Stimulated activated CD8-positive, alpha-beta memory T cell treated with anti-CD3 and anti-CD28 coated beads, Interleukin-4, amount 100 ng/mL, for 48 hours (primary cell): ENCODE measurements around the gene NTF3.

ENCODE experiments used
- DNase-seq: peaks from one replicate; pipeline ENCODE4 v3.0.0-alpha.2; 2020

The NTF3 gene

GRCh38 chr12:5432011-5432400 lies at the start of gene NTF3:
Gene NTF3 (plus strand): TSS chr12:5432108. CDS start chr12:5432325, 217 bp downstream.
- DNase-seq, result no peak

- no peak for DNase-seq
Measured at GRCh38 chr12:5384015-5384414, 47.9 kb upstream of the NTF3 start.

- no peak for DNase-seq
Measured at GRCh38 chr12:5388581-5389535, 43.0 kb upstream of the NTF3 start.

GRCh38 chr12:5390174-5390799 lies 41.6 kb upstream of the NTF3 start:
- no peak for DNase-seq

GRCh38 chr12:5391653-5392052 lies 40.3 kb upstream of the NTF3 start:
- DNase-seq, result no peak

- no peak for DNase-seq
Measured at GRCh38 chr12:5392961-5393360, 38.9 kb upstream of the NTF3 start.

- DNase-seq, result no peak
Measured at GRCh38 chr12:5395443-5396271, 36.3 kb upstream of the NTF3 start.

- no peak for DNase-seq
Measured at GRCh38 chr12:5396541-5396940, 35.4 kb upstream of the NTF3 start.

- no peak for DNase-seq
Measured at GRCh38 chr12:5399266-5399665, 32.6 kb upstream of the NTF3 start.

- DNase-seq, result no peak
Measured at GRCh38 chr12:5402009-5402935, 29.6 kb upstream of the NTF3 start.

GRCh38 chr12:5403411-5403810 lies 28.5 kb upstream of the NTF3 start:
- no peak for DNase-seq

- no peak for DNase-seq
Measured at GRCh38 chr12:5407034-5407856, 24.7 kb upstream of the NTF3 start.

- DNase-seq, result no peak
Measured at GRCh38 chr12:5409619-5410018, 22.3 kb upstream of the NTF3 start.

- no peak for DNase-seq
Measured at GRCh38 chr12:5416571-5416970, 15.3 kb upstream of the NTF3 start.

- DNase-seq, result no peak
Measured at GRCh38 chr12:5417500-5417899, 14.4 kb upstream of the NTF3 start.

GRCh38 chr12:5428332-5429221 lies 3.3 kb upstream of the NTF3 start:
- DNase-seq, result no peak

- no peak for DNase-seq
Measured at GRCh38 chr12:5429741-5430557, 2.0 kb upstream of the NTF3 start.

GRCh38 chr12:5430641-5431603 lies 986 bp upstream of the NTF3 start:
- DNase-seq, result no peak
